Choroid plexus epithelial cell (primary cell): ENCODE measurements around the gene PHF2.

Experiments used
- DNase-seq: peaks from one replicate; pipeline ENCODE4 v3.0.0-alpha.2; 2010; ENCODE audit warnings: low read depth
- H3K4me3 ChIP-seq: 2 replicates; pipeline ENCODE4 v1.5.1; 2011; ENCODE audit warnings: low read depth, mild to moderate bottlenecking, control low read depth, low read length, moderate library complexity
- TF ChIP-seq, protein P1 (sequence below): conservative IDR thresholded peaks from 2 replicates; pipeline ENCODE4 v1.5.1; 2011; ENCODE audit warnings: low read depth, mild to moderate bottlenecking, control low read depth, inconsistent platforms, low read length, moderate library complexity

Gene PHF2

DNA sequence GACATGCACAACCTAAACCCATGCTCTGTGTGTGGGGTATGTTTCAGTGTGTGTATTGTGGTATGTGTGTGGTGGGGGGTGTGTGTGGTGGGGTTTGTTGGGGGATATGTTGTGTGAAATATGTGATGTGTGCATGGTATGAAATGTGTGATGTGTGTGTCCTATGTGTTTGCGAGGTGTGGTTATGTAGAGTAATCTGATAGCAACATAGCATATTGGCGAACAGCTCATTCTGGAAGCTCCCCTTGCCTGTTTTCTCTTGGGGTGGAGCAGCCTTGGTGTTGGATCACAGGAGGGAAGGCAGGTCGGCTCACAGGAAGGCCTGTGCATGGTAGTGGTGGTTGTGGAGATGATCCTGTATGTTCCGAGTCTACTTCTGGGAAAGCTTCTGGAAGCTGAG lies 35.4 kb upstream of the PHF2 start:
- TF ChIP-seq, protein P1, sequence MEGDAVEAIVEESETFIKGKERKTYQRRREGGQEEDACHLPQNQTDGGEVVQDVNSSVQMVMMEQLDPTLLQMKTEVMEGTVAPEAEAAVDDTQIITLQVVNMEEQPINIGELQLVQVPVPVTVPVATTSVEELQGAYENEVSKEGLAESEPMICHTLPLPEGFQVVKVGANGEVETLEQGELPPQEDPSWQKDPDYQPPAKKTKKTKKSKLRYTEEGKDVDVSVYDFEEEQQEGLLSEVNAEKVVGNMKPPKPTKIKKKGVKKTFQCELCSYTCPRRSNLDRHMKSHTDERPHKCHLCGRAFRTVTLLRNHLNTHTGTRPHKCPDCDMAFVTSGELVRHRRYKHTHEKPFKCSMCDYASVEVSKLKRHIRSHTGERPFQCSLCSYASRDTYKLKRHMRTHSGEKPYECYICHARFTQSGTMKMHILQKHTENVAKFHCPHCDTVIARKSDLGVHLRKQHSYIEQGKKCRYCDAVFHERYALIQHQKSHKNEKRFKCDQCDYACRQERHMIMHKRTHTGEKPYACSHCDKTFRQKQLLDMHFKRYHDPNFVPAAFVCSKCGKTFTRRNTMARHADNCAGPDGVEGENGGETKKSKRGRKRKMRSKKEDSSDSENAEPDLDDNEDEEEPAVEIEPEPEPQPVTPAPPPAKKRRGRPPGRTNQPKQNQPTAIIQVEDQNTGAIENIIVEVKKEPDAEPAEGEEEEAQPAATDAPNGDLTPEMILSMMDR: no peak
- no peak overlapping the region for H3K4me3 ChIP-seq
- DNase-seq: no peak

DNA sequence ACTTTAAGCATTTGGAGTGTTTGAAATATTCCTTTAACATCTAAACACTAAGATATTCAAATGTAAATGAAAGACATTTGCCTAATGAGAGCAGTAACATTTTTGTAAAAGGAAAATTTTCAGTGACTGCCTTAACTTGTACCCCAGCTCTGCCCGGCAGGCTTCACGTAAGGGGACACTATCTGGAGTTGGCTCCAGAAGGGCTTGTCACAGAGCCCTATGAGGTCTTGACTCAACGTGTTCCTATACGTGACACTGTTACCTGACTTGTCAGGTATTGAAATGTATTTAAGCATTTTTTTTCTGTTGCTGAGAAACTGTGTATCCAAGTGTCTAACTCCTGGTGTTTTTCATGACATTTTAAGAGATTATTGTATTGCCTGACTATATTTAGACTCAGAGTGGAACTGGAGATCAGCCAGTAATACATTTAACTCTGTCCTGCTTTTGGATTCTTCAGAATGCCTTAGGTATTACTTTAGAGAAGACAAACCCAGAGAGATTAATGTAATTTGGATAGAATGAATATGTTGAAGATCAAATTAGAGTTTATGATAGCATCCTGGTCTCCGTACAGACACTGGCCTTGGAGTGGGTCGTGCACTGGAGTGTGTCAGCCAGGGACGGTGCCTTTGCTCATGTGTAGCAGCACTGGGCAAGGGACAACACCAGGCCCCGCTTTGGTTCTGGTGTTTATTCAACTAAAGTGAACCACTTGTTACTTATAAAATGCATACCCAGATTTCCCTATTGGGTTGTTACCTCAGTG lies 34.6 kb upstream of the PHF2 start:
- TF ChIP-seq, protein P1: no peak
- no peak for DNase-seq
- no peak overlapping the region for H3K4me3 ChIP-seq

DNA sequence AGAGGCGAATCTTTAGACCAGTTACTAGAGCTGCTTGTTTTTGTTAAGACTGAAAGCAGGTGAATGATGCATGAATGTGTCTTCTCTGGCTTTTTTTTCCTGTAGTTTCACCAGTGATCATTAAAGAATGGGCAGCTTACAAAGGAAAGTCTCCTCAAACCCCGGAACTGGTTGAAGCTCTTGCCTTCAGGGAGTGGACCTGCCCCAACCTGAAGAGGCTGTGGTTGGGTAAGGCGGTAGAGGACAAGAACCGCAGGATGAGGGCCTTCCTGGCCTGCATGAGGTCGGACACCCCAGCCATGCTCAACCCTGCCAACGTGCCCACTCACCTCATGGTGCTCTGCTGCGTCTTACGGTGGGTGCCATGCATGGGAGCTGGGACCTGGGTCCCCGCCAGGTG lies 33.3 kb upstream of the PHF2 start:
- no peak for DNase-seq
- TF ChIP-seq, protein P1: no peak
- no peak overlapping the region for H3K4me3 ChIP-seq

DNA sequence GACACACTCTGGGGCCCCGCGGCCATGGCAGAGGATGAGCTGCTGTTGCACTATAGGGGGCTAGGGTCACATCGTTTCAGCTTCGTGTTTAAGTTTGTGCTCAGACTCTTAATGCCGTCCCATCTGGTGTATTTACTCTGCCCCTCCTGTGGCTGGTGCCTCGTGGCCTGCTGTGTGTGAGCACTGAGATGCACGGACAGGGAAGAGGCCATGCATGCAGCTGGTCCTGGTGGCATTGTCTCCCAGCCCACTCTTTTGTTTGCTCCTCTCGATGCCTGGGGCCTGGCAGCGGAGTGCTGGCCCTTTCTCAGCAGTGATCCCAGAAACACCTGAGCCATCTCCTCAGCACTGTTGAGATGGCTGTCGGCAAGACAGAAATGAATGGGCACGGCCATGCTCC lies 30.0 kb upstream of the PHF2 start:
- no peak overlapping the region for H3K4me3 ChIP-seq
- DNase-seq: no peak
- TF ChIP-seq, protein P1: no peak

DNA sequence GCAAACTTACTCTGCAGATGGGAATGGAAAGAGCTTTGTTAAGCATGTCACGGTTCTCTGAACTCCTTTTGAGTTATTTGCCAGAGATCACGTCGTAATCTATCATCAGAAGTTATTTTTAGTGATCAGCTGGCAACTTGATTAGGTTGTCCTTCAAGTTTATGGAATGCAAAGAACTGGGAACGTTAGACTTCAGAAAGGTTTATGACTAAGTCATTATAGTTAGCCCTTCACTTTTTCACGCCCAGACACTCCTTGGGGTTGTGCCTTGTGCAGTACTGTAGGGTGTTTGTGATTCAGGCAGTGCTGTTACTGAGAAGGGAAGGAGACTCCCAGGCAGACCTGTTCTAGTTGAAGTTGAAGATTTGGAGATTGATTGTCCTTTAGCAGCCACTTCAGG lies 26.8 kb upstream of the PHF2 start:
- H3K4me3 ChIP-seq: no peak overlapping the region
- TF ChIP-seq, protein P1: no peak
- no peak for DNase-seq

DNA sequence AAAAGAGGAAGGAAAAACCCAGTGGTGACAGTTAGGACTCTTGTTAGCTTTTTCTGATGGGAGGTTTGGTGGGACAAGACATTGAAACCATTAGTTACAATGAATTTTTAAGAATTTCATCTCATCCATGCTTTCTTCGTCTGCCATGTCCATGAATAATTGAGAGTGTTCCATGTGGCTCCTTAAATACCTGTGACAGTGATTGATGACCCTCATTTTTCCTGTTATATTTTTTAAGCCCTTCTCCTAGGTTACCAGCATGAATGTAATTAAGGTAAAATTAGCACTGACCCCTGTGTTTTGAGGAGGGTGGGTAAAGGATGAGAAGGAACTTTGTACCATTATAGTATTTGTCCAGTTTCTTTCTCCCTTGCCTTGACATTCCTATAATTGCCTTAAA lies 23.5 kb upstream of the PHF2 start:
- TF ChIP-seq, protein P1: no peak
- H3K4me3 ChIP-seq: no peak overlapping the region
- DNase-seq: no peak

DNA sequence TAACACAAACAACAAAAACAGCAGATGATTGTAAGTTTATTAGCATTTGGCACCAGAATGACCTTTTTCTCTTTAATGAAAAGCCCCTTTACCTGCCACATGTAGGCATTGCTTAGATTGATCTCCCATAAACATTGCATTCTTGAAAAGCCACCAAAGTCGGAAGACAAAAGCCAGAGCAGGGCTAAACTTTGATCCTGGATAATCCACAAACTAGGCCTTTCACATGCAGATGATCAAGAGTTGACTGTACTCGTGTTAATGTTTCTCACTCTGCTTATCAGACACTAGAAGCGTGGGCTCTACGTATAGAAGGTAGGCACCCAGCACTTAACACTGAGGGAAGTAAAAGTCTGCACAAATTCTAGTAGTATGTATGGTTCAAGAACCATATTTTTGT lies 21.0 kb upstream of the PHF2 start:
- DNase-seq: no peak
- H3K4me3 ChIP-seq: no peak overlapping the region
- TF ChIP-seq, protein P1: no peak
